A673 (cell line): ENCODE results near the gene UGT1A9.

Source experiments
- EZH2 ChIP-seq: fragments of 200-600 bp; sonication (generic); IDR thresholded peaks from 2 replicates; pipeline ENCODE4 v1.6.1; 2017; ENCODE audit warnings: borderline replicate concordance, low read depth, mild to moderate bottlenecking, mixed read lengths, antibody characterized with exemption, low read length; ENCODE audit not compliant: poor library complexity, severe bottlenecking
- TF ChIP-seq, protein P1 (sequence below): fragments of 300-800, 200-600 bp; sonication (generic); conservative IDR thresholded peaks from 2 replicates; pipeline ENCODE4 v1.5.1; 2017; ENCODE audit warnings: low read depth, mild to moderate bottlenecking, antibody characterized with exemption, low read length, moderate library complexity, mixed read lengths

DNA sequence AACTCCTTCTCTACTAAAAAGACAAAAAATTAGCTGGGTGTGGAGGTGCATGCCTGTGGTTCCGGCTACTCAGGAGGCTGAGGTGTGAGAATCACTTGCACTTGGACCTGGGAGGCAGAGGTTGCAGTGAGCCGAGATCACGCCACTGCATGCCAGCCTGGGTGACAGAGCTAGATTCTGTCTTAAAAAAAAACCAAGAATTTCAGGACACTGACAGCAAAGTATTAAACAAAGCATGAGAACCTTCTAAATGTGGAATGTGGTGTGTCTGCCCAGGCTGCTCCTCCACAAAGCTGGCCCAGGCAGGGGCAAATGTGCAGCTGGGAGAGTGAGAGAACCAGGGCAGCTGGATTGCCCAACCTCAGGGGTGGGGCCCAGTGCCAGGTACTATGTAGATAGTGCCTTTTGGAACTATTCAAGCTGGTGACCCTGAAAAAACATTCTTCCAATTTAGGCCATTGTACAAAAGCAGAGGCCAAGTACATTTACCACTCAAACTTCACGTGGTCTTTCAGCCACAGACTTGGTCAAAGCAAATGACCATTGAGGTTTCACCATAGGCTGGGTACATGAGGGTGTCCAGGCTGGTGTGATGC, 34.3 kb downstream of the UGT1A9 start:
- TF ChIP-seq, protein P1, sequence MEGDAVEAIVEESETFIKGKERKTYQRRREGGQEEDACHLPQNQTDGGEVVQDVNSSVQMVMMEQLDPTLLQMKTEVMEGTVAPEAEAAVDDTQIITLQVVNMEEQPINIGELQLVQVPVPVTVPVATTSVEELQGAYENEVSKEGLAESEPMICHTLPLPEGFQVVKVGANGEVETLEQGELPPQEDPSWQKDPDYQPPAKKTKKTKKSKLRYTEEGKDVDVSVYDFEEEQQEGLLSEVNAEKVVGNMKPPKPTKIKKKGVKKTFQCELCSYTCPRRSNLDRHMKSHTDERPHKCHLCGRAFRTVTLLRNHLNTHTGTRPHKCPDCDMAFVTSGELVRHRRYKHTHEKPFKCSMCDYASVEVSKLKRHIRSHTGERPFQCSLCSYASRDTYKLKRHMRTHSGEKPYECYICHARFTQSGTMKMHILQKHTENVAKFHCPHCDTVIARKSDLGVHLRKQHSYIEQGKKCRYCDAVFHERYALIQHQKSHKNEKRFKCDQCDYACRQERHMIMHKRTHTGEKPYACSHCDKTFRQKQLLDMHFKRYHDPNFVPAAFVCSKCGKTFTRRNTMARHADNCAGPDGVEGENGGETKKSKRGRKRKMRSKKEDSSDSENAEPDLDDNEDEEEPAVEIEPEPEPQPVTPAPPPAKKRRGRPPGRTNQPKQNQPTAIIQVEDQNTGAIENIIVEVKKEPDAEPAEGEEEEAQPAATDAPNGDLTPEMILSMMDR: no peak
- no peak for TF ChIP-seq EZH2
